IMR-90 (cell line): ENCODE results near the gene ACOXL. TPM values are rescaled to one million over a fixed set of nuclear protein-coding genes. Genes with fewer than 3 reads are reported as not detected.

Source experiments
- ATAC-seq: fragments of 200-7000 bp; cut with Tn5 transposase; 2 replicates; pipeline ENCODE4 v1.9.1; 2020; ENCODE audit warnings: low read depth, mild to moderate bottlenecking, moderate library complexity
- BruUV-seq: library from RNA; stranded (reverse); fragments of 400-500 nt; replicated peaks from 2 replicates; lab custom pipeline; 2021; lab: Mats Ljungman, UMichigan
- CTCF ChIA-PET: fragments of 300-600 bp; formaldehyde crosslinking; extraction: SDS; loops from one replicate; lab custom pipeline; 2021; ENCODE audit warnings: antibody characterized with exemption; lab: Yijun Ruan, JAX
- POLR2A ChIA-PET: fragments of 300-600 bp; sonication (Branson Sonifier 250); formaldehyde crosslinking; loops from one replicate; lab custom pipeline; 2022; ENCODE audit warnings: antibody characterized with exemption; ENCODE audit not compliant: unreplicated experiment; lab: Charles Lee
- DNase-seq: peaks from one replicate; pipeline ENCODE4 v3.0.0; 2013
- H2AFZ ChIP-seq: replicated peaks from 2 replicates; pipeline ENCODE3; 2013; ENCODE audit warnings: low read length, mild to moderate bottlenecking; ENCODE audit not compliant: poor library complexity
- H2AK5ac ChIP-seq: 2 replicates; pipeline ENCODE4 v1.6.1; 2013; ENCODE audit warnings: low read depth, low read length, inconsistent platforms
- H2AK9ac ChIP-seq: replicated peaks from 2 replicates; pipeline ENCODE3; 2013; ENCODE audit warnings: mild to moderate bottlenecking, low read depth, low read length, moderate library complexity; ENCODE audit not compliant: poor library complexity
- H2BK120ac ChIP-seq: 2 replicates; pipeline ENCODE4 v1.6.1; 2013; ENCODE audit warnings: low read depth, low read length, inconsistent platforms
- H2BK15ac ChIP-seq: 3 replicates; pipeline ENCODE4 v1.6.1; 2013; ENCODE audit warnings: low read depth, low read length, inconsistent platforms
- H2BK20ac ChIP-seq: 2 replicates; pipeline ENCODE4 v1.6.1; 2013; ENCODE audit warnings: low read depth, mild to moderate bottlenecking, inconsistent platforms, low read length, moderate library complexity
- H2BK5ac ChIP-seq: 2 replicates; pipeline ENCODE4 v1.6.1; 2013; ENCODE audit warnings: mild to moderate bottlenecking, low read depth, low read length, inconsistent platforms; ENCODE audit not compliant: poor library complexity, severe bottlenecking
- H3K14ac ChIP-seq: replicated peaks from 2 replicates; pipeline ENCODE4 v1.6.1; 2013; ENCODE audit warnings: low read depth, low read length, inconsistent platforms
- H3K18ac ChIP-seq: 2 replicates; pipeline ENCODE4 v1.6.1; 2013; ENCODE audit warnings: low read depth, low read length, control low read depth
- H3K23ac ChIP-seq: 2 replicates; pipeline ENCODE4 v1.6.1; 2013; ENCODE audit warnings: low read depth, low read length, inconsistent platforms
- H3K27ac ChIP-seq: 2 replicates; pipeline ENCODE4 v1.5.1; 2013; ENCODE audit warnings: mild to moderate bottlenecking, control low read depth, low read length; ENCODE audit not compliant: insufficient read depth
- H3K27me3 ChIP-seq: 2 replicates; pipeline ENCODE4 v1.6.1; 2013; ENCODE audit warnings: low read length; ENCODE audit not compliant: control insufficient read depth, insufficient read depth
- H3K36me3 ChIP-seq: 2 replicates; pipeline ENCODE4 v1.6.1; 2013; ENCODE audit warnings: low read length, mixed read lengths; ENCODE audit not compliant: control insufficient read depth, insufficient read depth
- H3K4ac ChIP-seq: 2 replicates; pipeline ENCODE4 v1.6.1; 2013; ENCODE audit warnings: low read depth, low read length, inconsistent platforms
- H3K4me1 ChIP-seq: 2 replicates; pipeline ENCODE4 v1.6.1; 2013; ENCODE audit warnings: low read length, mixed read lengths; ENCODE audit not compliant: control insufficient read depth, insufficient read depth
- H3K4me2 ChIP-seq: 2 replicates; pipeline ENCODE4 v1.6.1; 2013; ENCODE audit warnings: low read depth, mild to moderate bottlenecking, control low read depth, low read length, moderate library complexity
- H3K4me3 ChIP-seq: 2 replicates; pipeline ENCODE4 v1.5.1; 2013; ENCODE audit warnings: low read depth, mild to moderate bottlenecking, control low read depth, low read length, moderate library complexity; ENCODE audit not compliant: insufficient read depth
- H3K56ac ChIP-seq: 2 replicates; pipeline ENCODE4 v1.6.1; 2013; ENCODE audit warnings: low read length, inconsistent platforms; ENCODE audit not compliant: insufficient read depth; ENCODE audit errors: extremely low read depth
- H3K79me1 ChIP-seq, 2 experiments: 2 replicates each; pipeline ENCODE4 v1.6.1; 2013; ENCODE audit warnings: low read length in 2 of 2, inconsistent platforms in 1 of 2, low read depth in 1 of 2
- H3K9ac ChIP-seq: 2 replicates; pipeline ENCODE4 v1.6.1; 2013; ENCODE audit warnings: low read depth, low read length, control low read depth
- H3K9me1 ChIP-seq: 2 replicates; pipeline ENCODE4 v1.6.1; 2013; ENCODE audit warnings: low read length, inconsistent platforms; ENCODE audit not compliant: insufficient read depth
- H3K9me3 ChIP-seq: 2 replicates; pipeline ENCODE4 v1.6.1; 2013; ENCODE audit warnings: low read length; ENCODE audit not compliant: control insufficient read depth, insufficient read depth
- H4K20me1 ChIP-seq: 2 replicates; pipeline ENCODE4 v1.6.1; 2013; ENCODE audit warnings: low read length, inconsistent platforms; ENCODE audit not compliant: insufficient read depth
- H4K5ac ChIP-seq: 2 replicates; pipeline ENCODE4 v1.6.1; 2013; ENCODE audit warnings: mild to moderate bottlenecking, low read depth, low read length, control low read depth
- H4K8ac ChIP-seq, 2 experiments: 2 replicates each; pipeline ENCODE4 v1.6.1; 2013; ENCODE audit warnings: low read depth in 2 of 2, low read length in 2 of 2, control low read depth in 1 of 2, inconsistent platforms in 1 of 2
- H4K91ac ChIP-seq: 2 replicates; pipeline ENCODE4 v1.6.1; 2013; ENCODE audit warnings: low read depth, low read length, inconsistent platforms; ENCODE audit not compliant: insufficient read depth
- BHLHE40 ChIP-seq: fragments of 150-350 bp; IDR thresholded peaks from 2 replicates; pipeline ENCODE4 v1.6.1; 2016; ENCODE audit warnings: mild to moderate bottlenecking, low read depth, low read length
- CEBPB ChIP-seq: IDR thresholded peaks from 2 replicates; pipeline ENCODE4 v1.6.1; 2012; ENCODE audit warnings: low read depth, low read length, improper control_type of control experiment
- CHD1 ChIP-seq: IDR thresholded peaks from 2 replicates; pipeline ENCODE4 v1.6.1; 2012; ENCODE audit warnings: low read depth, low read length, improper control_type of control experiment
- FOS ChIP-seq: fragments of 150-350 bp; IDR thresholded peaks from 2 replicates; pipeline ENCODE4 v1.6.1; 2016; ENCODE audit warnings: low read depth, low read length
- MAFK ChIP-seq: IDR thresholded peaks from 2 replicates; pipeline ENCODE4 v1.6.1; 2012; ENCODE audit warnings: low read depth, low read length, improper control_type of control experiment
- MAZ ChIP-seq: IDR thresholded peaks from 2 replicates; pipeline ENCODE4 v1.6.1; 2012; ENCODE audit warnings: low read depth, mild to moderate bottlenecking, low read length, improper control_type of control experiment, moderate library complexity, borderline replicate concordance
- MXI1 ChIP-seq: IDR thresholded peaks from 2 replicates; pipeline ENCODE4 v1.6.1; 2012; ENCODE audit warnings: low read depth, mild to moderate bottlenecking, low read length, moderate library complexity, borderline replicate concordance
- NFE2L2 ChIP-seq: fragments of 150-350 bp; IDR thresholded peaks from 2 replicates; pipeline ENCODE4 v1.6.1; 2016; ENCODE audit warnings: low read depth, mild to moderate bottlenecking, low read length
- POLR2A ChIP-seq: IDR thresholded peaks from 2 replicates; pipeline ENCODE4 v1.6.1; 2012; ENCODE audit warnings: mild to moderate bottlenecking, low read depth, low read length
- RAD21 ChIP-seq: IDR thresholded peaks from 2 replicates; pipeline ENCODE4 v1.6.1; 2012; ENCODE audit warnings: low read length, improper control_type of control experiment
- RCOR1 ChIP-seq: IDR thresholded peaks from 2 replicates; pipeline ENCODE4 v1.6.1; 2012; ENCODE audit warnings: mild to moderate bottlenecking, low read length, improper control_type of control experiment; ENCODE audit not compliant: insufficient replicate concordance
- RFX5 ChIP-seq: IDR thresholded peaks from 2 replicates; pipeline ENCODE4 v1.8.0; 2012; ENCODE audit warnings: low read depth, mild to moderate bottlenecking, low read length, moderate library complexity
- WGBS, 2 experiments: methylation state at CpG; one replicate each; pipeline versions ENCODE4 v1.1.5 to v1.1.7; 2013; ENCODE audit warnings: missing lambda C conversion rate in 2 of 2; ENCODE audit not compliant: insufficient read length in 1 of 2; ENCODE audit errors: extremely low coverage in 2 of 2; 5-methylcytosine and 5-hydroxymethylcytosine counted together
- dilution Hi-C: fragments of 300-500 bp; cut with HindIII; formaldehyde crosslinking; loops from one replicate; pipeline ENCODE4 v1.14.3; 2018; ENCODE audit warnings: low sequenced_read_pairs; ENCODE audit not compliant: unreplicated experiment
- in situ Hi-C: fragments of 300-500 bp; cut with MboI; formaldehyde crosslinking; loops from 3 replicates; pipeline ENCODE4 v1.14.3; 2019; ENCODE audit warnings: low sequenced_read_pairs, inconsistent platforms, mixed read lengths
- intact Hi-C: fragments of 100-400 bp; cut with micrococcal nuclease; formaldehyde crosslinking; loops from 2 replicates; pipeline ENCODE4 v1.10.0; 2022
- polyA plus RNA-seq, 3 experiments: library from polyadenylated mRNA; depleted of rRNA; stranded (reverse); fragments of >200 nt; gene quantifications; 2 replicates each; pipeline ENCODE4 v1.2.3, GENCODE V29; 2012; ENCODE audit warnings: low replicate concordance in 1 of 3
- total RNA-seq: library from RNA; depleted of rRNA; stranded (reverse); fragments of >200 nt; gene quantifications from 2 replicates; pipeline ENCODE4 v1.2.3, GENCODE V29; 2012
- TF ChIP-seq, protein P1 (sequence below): conservative IDR thresholded peaks from 2 replicates; pipeline ENCODE4 v1.5.1; 2012; ENCODE audit warnings: mild to moderate bottlenecking, low read depth, low read length, improper control_type of control experiment
- TF ChIP-seq, protein P2 (sequence below): fragments of 150-350 bp; IDR thresholded peaks from 2 replicates; pipeline ENCODE4 v1.6.1; 2017; ENCODE audit warnings: mild to moderate bottlenecking, antibody characterized with exemption, low read length, low read depth
- TF ChIP-seq, protein P3 (sequence below): fragments of 150-350 bp; IDR thresholded peaks from 2 replicates; pipeline ENCODE4 v1.6.1; 2016; ENCODE audit warnings: low read depth, mild to moderate bottlenecking, low read length, moderate library complexity, borderline replicate concordance

The ACOXL gene
- total and polyA plus RNA-seq, 2 of the 4 experiments (the other 2 are of a cell fraction) = not detected

DNA sequence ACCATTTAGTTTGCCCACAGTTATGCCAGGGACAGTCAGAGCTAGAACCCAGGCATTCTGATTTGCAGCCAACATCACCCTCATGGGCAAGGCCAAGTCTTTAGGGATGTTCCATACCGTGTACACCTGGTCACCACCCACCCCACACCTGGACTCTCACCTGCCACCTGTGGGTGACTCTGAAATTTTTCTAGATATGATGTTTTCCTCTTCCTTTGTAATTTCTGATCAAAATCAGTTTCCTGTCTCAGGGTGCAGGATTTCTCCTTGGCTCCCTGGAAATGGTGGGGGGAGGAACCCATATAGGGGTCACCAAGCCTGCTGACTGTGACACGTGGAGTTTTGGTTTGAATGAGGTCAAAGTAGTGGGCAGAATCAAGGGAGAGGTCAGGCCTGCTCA is 138.2 kb downstream of the ACOXL start:
- Histone ChIP-seq H3K9me3 (no peaks in the 10 kb centered on the region), H3K4me3 (no peak overlapping the region), H4K5ac (no peak overlapping the region), H4K91ac (no peak overlapping the region), H3K27ac (no peak overlapping the region), H2BK15ac (no peak overlapping the region), H2BK120ac (no peak overlapping the region), H3K36me3 (no peaks in the 10 kb centered on the region), H2BK5ac (no peak overlapping the region), H4K20me1 (no peaks in the 10 kb centered on the region), H2AK9ac (no peak overlapping the region), H2AFZ (no peak overlapping the region), H3K27me3 (peaks cover 8% of the 10 kb centered on the region), H3K79me1 (no peaks in the 10 kb centered on the region), H3K14ac (no peak overlapping the region), H3K4me2 (no peak overlapping the region), H3K9ac (no peak overlapping the region), H3K56ac (no peak overlapping the region), H2AK5ac (no peak overlapping the region), H3K4me1 (no peaks in the 10 kb centered on the region), H3K18ac (no peak overlapping the region), H3K9me1 (no peaks in the 10 kb centered on the region), H3K23ac (no peak overlapping the region), H4K8ac (no peak overlapping the region), H2BK20ac (no peak overlapping the region), H3K4ac (no peak overlapping the region)
- in situ Hi-C loops = no loop called here
- TF ChIP-seq RCOR1 (no peak), MAZ (no peak), MAFK (no peak), RFX5 (no peak), RAD21 (no peak), BHLHE40 (no peak), NFE2L2 (no peak), FOS (no peak), MXI1 (no peak), POLR2A (no peak), CEBPB (no peak), CHD1 (no peak)
- TF ChIP-seq, protein P1, sequence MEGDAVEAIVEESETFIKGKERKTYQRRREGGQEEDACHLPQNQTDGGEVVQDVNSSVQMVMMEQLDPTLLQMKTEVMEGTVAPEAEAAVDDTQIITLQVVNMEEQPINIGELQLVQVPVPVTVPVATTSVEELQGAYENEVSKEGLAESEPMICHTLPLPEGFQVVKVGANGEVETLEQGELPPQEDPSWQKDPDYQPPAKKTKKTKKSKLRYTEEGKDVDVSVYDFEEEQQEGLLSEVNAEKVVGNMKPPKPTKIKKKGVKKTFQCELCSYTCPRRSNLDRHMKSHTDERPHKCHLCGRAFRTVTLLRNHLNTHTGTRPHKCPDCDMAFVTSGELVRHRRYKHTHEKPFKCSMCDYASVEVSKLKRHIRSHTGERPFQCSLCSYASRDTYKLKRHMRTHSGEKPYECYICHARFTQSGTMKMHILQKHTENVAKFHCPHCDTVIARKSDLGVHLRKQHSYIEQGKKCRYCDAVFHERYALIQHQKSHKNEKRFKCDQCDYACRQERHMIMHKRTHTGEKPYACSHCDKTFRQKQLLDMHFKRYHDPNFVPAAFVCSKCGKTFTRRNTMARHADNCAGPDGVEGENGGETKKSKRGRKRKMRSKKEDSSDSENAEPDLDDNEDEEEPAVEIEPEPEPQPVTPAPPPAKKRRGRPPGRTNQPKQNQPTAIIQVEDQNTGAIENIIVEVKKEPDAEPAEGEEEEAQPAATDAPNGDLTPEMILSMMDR = no peak
- TF ChIP-seq, protein P2, sequence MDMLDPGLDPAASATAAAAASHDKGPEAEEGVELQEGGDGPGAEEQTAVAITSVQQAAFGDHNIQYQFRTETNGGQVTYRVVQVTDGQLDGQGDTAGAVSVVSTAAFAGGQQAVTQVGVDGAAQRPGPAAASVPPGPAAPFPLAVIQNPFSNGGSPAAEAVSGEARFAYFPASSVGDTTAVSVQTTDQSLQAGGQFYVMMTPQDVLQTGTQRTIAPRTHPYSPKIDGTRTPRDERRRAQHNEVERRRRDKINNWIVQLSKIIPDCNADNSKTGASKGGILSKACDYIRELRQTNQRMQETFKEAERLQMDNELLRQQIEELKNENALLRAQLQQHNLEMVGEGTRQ = no peak
- TF ChIP-seq, protein P3, sequence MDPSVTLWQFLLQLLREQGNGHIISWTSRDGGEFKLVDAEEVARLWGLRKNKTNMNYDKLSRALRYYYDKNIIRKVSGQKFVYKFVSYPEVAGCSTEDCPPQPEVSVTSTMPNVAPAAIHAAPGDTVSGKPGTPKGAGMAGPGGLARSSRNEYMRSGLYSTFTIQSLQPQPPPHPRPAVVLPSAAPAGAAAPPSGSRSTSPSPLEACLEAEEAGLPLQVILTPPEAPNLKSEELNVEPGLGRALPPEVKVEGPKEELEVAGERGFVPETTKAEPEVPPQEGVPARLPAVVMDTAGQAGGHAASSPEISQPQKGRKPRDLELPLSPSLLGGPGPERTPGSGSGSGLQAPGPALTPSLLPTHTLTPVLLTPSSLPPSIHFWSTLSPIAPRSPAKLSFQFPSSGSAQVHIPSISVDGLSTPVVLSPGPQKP = no peak
- DNase-seq (no peak), ATAC-seq (no peak)
- no TSS peak for BruUV-seq
- no CpG with 5 or more reads among the region's 2 CpGs for WGBS, 2 experiments
- intact Hi-C loops = no loop called here
- dilution Hi-C loops = no loop called here
- POLR2A ChIA-PET = no interaction called here
- CTCF ChIA-PET = no interaction called here
